ENCODE data around the gene SLC1A6.

GRCh38 chr19:14915116-14915515 is 64.5 kb downstream of the SLC1A6 start:
- no peak for TF ChIP-seq TEAD4 (IDR thresholded peaks at IDR 0.05)
- TF ChIP-seq RAD21 (IDR thresholded peaks at IDR 0.05; ENCODE audit: low read depth) = no peak
- TF ChIP-seq EP300 (IDR thresholded peaks at IDR 0.05; ENCODE audit: borderline replicate concordance) = no peak
- no peak for TF ChIP-seq TAF1 (IDR thresholded peaks at IDR 0.05; ENCODE audit: low read depth)
